ENCODE measurements around the gene ZHX3. TPM values are rescaled to one million over a fixed set of nuclear protein-coding genes. Genes with fewer than 3 reads are reported as not detected.

Gene ZHX3
- total RNA-seq, 2 experiments from 2014 or later, result 11.9 to 15.0 TPM

- ATAC-seq, result no peak
- H3K9me3 Mint-ChIP-seq (ENCODE audit: insufficient read depth), result no peaks in the 10 kb centered on the region
- peak overlapping the region; percentile 94 for H3K27ac Mint-ChIP-seq
- peak overlapping the region; percentile 16 for H3K4me3 Mint-ChIP-seq
- H3K4me1 Mint-ChIP-seq (ENCODE audit: low read depth), result peaks cover 99% of the 10 kb centered on the region
- CTCF ChIA-PET, result interaction anchor here (1.0 to 16.0 kb wide), 6 partner anchors 9 to 194 kb away, joined by 3 to 347 read pairs (median 4); partner anchors contain the start of gene LPIN3
- POLR2A ChIA-PET, result interaction anchor here (1.8 to 15.3 kb wide), 2 partner anchors 9 kb away, joined by 12 to 343 read pairs; partner anchors contain the start of gene PLCG1
- no peaks in the 10 kb centered on the region for H3K27me3 Mint-ChIP-seq (ENCODE audit: low read depth)
- no peak for DNase-seq
- H3K36me3 Mint-ChIP-seq (ENCODE audit: low read depth), result peaks cover 77% of the 10 kb centered on the region
Measured at GRCh38 chr20:41145821-41146620, 171.5 kb downstream of the ZHX3 start.

- Mint-ChIP-seq H3K4me1 (ENCODE audit: low read depth) (peaks cover 99% of the 10 kb centered on the region), H3K4me3 (peak overlapping the region; percentile 91), H3K36me3 (ENCODE audit: low read depth) (peaks cover 78% of the 10 kb centered on the region), H3K27me3 (ENCODE audit: low read depth) (no peaks in the 10 kb centered on the region), H3K27ac (peak overlapping the region; percentile 94), H3K9me3 (ENCODE audit: insufficient read depth) (no peaks in the 10 kb centered on the region)
- ChIA-PET POLR2A (interaction anchor here (1.8 to 15.3 kb wide), 2 partner anchors 8 to 10 kb away, joined by 12 to 343 read pairs; partner anchors contain the start of gene PLCG1), CTCF (interaction anchor here (5.1 to 16.0 kb wide), 2 partner anchors 10 kb away, joined by 43 to 347 read pairs; no protein-coding TSS in a partner anchor)
- DNase-seq, result no peak
- ATAC-seq, result no peak
Measured at GRCh38 chr20:41145317-41145716, 172.2 kb downstream of the ZHX3 start.

GRCh38 chr20:41143354-41143753 is 174.2 kb downstream of the ZHX3 start:
- Mint-ChIP-seq H3K27me3 (ENCODE audit: low read depth) (no peaks in the 10 kb centered on the region), H3K9me3 (ENCODE audit: insufficient read depth) (no peaks in the 10 kb centered on the region), H3K4me1 (ENCODE audit: low read depth) (peaks cover 92% of the 10 kb centered on the region), H3K36me3 (ENCODE audit: low read depth) (peaks cover 83% of the 10 kb centered on the region), H3K27ac (peak overlapping the region; percentile 94), H3K4me3 (peak overlapping the region; percentile 91)
- ChIA-PET POLR2A (interaction anchor here (1.2 to 15.3 kb wide), 2 partner anchors 12 to 29 kb away, joined by 4 to 343 read pairs; no protein-coding TSS in a partner anchor), CTCF (interaction anchor here (1.2 to 16.0 kb wide), 6 partner anchors 8 to 155 kb away, joined by 3 to 347 read pairs (median 13); no protein-coding TSS in a partner anchor)
- ATAC-seq (no peak), DNase-seq (no peak)

GRCh38 chr20:41142919-41143318 is 174.6 kb downstream of the ZHX3 start:
- Mint-ChIP-seq H3K36me3 (ENCODE audit: low read depth) (peaks cover 82% of the 10 kb centered on the region), H3K4me1 (ENCODE audit: low read depth) (peaks cover 87% of the 10 kb centered on the region), H3K27me3 (ENCODE audit: low read depth) (no peaks in the 10 kb centered on the region), H3K27ac (peak overlapping the region; percentile 94), H3K9me3 (ENCODE audit: insufficient read depth) (no peaks in the 10 kb centered on the region), H3K4me3 (peak overlapping the region; percentile 91)
- DNase-seq (peak; percentile 75), ATAC-seq (peak; percentile 58)
- CTCF ChIA-PET, result interaction anchor here (1.0 to 16.0 kb wide), 5 partner anchors 8 to 155 kb away, joined by 3 to 347 read pairs (median 20); no protein-coding TSS in a partner anchor
- POLR2A ChIA-PET, result interaction anchor here (1.1 to 15.3 kb wide), 3 partner anchors 12 to 30 kb away, joined by 3 to 343 read pairs (median 4); no protein-coding TSS in a partner anchor

GRCh38 chr20:41142245-41142644 is 175.3 kb downstream of the ZHX3 start:
- DNase-seq (peak; percentile 48), ATAC-seq (peak; percentile 2)
- POLR2A ChIA-PET, result interaction anchor here (1.1 to 15.3 kb wide), 2 partner anchors 13 to 27 kb away, joined by 3 to 343 read pairs; no protein-coding TSS in a partner anchor
- no peaks in the 10 kb centered on the region for H3K27me3 Mint-ChIP-seq (ENCODE audit: low read depth)
- H3K9me3 Mint-ChIP-seq (ENCODE audit: insufficient read depth), result no peaks in the 10 kb centered on the region
- CTCF ChIA-PET, result interaction anchor here (1.0 to 16.0 kb wide), 7 partner anchors 13 to 199 kb away, joined by 3 to 347 read pairs (median 8); partner anchors contain the start of gene LPIN3
- peaks cover 80% of the 10 kb centered on the region for H3K36me3 Mint-ChIP-seq (ENCODE audit: low read depth)
- peak overlapping the region; percentile 91 for H3K4me3 Mint-ChIP-seq
- peak overlapping the region; percentile 94 for H3K27ac Mint-ChIP-seq
- H3K4me1 Mint-ChIP-seq (ENCODE audit: low read depth), result peaks cover 81% of the 10 kb centered on the region

- DNase-seq (no peak), ATAC-seq (no peak)
- Mint-ChIP-seq H3K9me3 (ENCODE audit: insufficient read depth) (no peaks in the 10 kb centered on the region), H3K27me3 (ENCODE audit: low read depth) (no peaks in the 10 kb centered on the region), H3K4me3 (peak overlapping the region; percentile 91), H3K36me3 (ENCODE audit: low read depth) (peaks cover 70% of the 10 kb centered on the region), H3K4me1 (ENCODE audit: low read depth) (peaks cover 75% of the 10 kb centered on the region), H3K27ac (peak overlapping the region; percentile 94)
- POLR2A ChIA-PET, result interaction anchor here (15.3 kb wide), 1 partner anchor 14 kb away, joined by 343 read pairs; no protein-coding TSS in a partner anchor
- CTCF ChIA-PET, result interaction anchor here (0.7 to 16.0 kb wide), 8 partner anchors 14 to 556 kb away, joined by 3 to 347 read pairs (median 6); partner anchors contain the start of gene LPIN3
Measured at GRCh38 chr20:41141153-41141815, 176.2 kb downstream of the ZHX3 start.

GRCh38 chr20:41140226-41141133 is 177.1 kb downstream of the ZHX3 start:
- ATAC-seq (no peak), DNase-seq (no peak)
- no peaks in the 10 kb centered on the region for H3K27me3 Mint-ChIP-seq (ENCODE audit: low read depth)
- ChIA-PET CTCF (interaction anchor here (2.0 to 16.0 kb wide), 3 partner anchors 15 to 200 kb away, joined by 8 to 347 read pairs (median 9); partner anchors contain the start of gene LPIN3), POLR2A (interaction anchor here (15.3 kb wide), 1 partner anchor 15 kb away, joined by 343 read pairs; no protein-coding TSS in a partner anchor)
- peaks cover 65% of the 10 kb centered on the region for H3K36me3 Mint-ChIP-seq (ENCODE audit: low read depth)
- no peaks in the 10 kb centered on the region for H3K9me3 Mint-ChIP-seq (ENCODE audit: insufficient read depth)
- H3K4me3 Mint-ChIP-seq, result peak overlapping the region; percentile 91
- peak overlapping the region; percentile 94 for H3K27ac Mint-ChIP-seq
- peaks cover 75% of the 10 kb centered on the region for H3K4me1 Mint-ChIP-seq (ENCODE audit: low read depth)

- H3K9me3 Mint-ChIP-seq (ENCODE audit: insufficient read depth), result no peaks in the 10 kb centered on the region
- H3K27ac Mint-ChIP-seq, result peak overlapping the region; percentile 94
- POLR2A ChIA-PET, result interaction anchor here (0.7 to 15.3 kb wide), 2 partner anchors 16 to 35 kb away, joined by 3 to 343 read pairs; no protein-coding TSS in a partner anchor
- H3K36me3 Mint-ChIP-seq (ENCODE audit: low read depth), result peaks cover 55% of the 10 kb centered on the region
- no peak for ATAC-seq
- DNase-seq, result no peak
- H3K27me3 Mint-ChIP-seq (ENCODE audit: low read depth), result no peaks in the 10 kb centered on the region
- CTCF ChIA-PET, result interaction anchor here (1.2 to 16.0 kb wide), 8 partner anchors 8 to 281 kb away, joined by 3 to 347 read pairs (median 6); no protein-coding TSS in a partner anchor
- peaks cover 74% of the 10 kb centered on the region for H3K4me1 Mint-ChIP-seq (ENCODE audit: low read depth)
- peak overlapping the region; percentile 91 for H3K4me3 Mint-ChIP-seq
Measured at GRCh38 chr20:41139227-41140093, 178.1 kb downstream of the ZHX3 start.

GRCh38 chr20:41138475-41139226 is 178.9 kb downstream of the ZHX3 start:
- peak overlapping the region; percentile 94 for H3K27ac Mint-ChIP-seq
- DNase-seq (peak; percentile 72), ATAC-seq (peak; percentile 14)
- H3K27me3 Mint-ChIP-seq (ENCODE audit: low read depth), result no peaks in the 10 kb centered on the region
- peaks cover 47% of the 10 kb centered on the region for H3K36me3 Mint-ChIP-seq (ENCODE audit: low read depth)
- H3K4me1 Mint-ChIP-seq (ENCODE audit: low read depth), result peaks cover 69% of the 10 kb centered on the region
- H3K9me3 Mint-ChIP-seq (ENCODE audit: insufficient read depth), result no peaks in the 10 kb centered on the region
- ChIA-PET POLR2A (interaction anchor here (0.6 to 15.3 kb wide), 5 partner anchors 8 to 36 kb away, joined by 3 to 343 read pairs (median 4); no protein-coding TSS in a partner anchor), CTCF (interaction anchor here (1.2 to 16.0 kb wide), 8 partner anchors 9 to 282 kb away, joined by 3 to 347 read pairs (median 6); no protein-coding TSS in a partner anchor)
- peak overlapping the region; percentile 91 for H3K4me3 Mint-ChIP-seq
